K562 (cell line): Measurements from ENCODE around the gene SNX25. TPM values are rescaled to one million over a fixed set of nuclear protein-coding genes. Genes with fewer than 3 reads are reported as not detected.

Experiments used
- ATAC-seq: fragments of 200-7000 bp; cut with Tn5 transposase; 3 replicates; pipeline ENCODE4 v1.9.1; 2020; ENCODE audit warnings: moderate library complexity
- BruUV-seq: library from RNA; stranded (reverse); fragments of 400-500 nt; replicated peaks from 2 replicates; lab custom pipeline; 2021; lab: Mats Ljungman, UMichigan
- CTCF ChIA-PET: fragments of 300-600 bp; formaldehyde crosslinking; extraction: SDS; loops from one replicate; lab custom pipeline; 2021; ENCODE audit warnings: low intra/inter-chr PET ratio; lab: Yijun Ruan, JAX
- POLR2A ChIA-PET: fragments of 300-600, 350-650 bp; sonication (Branson Sonifier 250); formaldehyde crosslinking; extraction: SDS; loops from one replicate; lab custom pipeline; 2021; ENCODE audit warnings: antibody characterized with exemption, inconsistent platforms; lab: Yijun Ruan, JAX
- DNase-seq, 4 experiments: peaks; one replicate each; pipeline versions ENCODE4 v3.0.0 to v3.0.0-alpha.2; 2011 to 2018; ENCODE audit warnings: low spot score in 3 of 4, mixed read lengths in 3 of 4; ENCODE audit errors: extremely low read depth in 1 of 4
- FAIRE-seq: peaks from 2 replicates; lab custom pipeline; 2011; peaks lifted over from hg19 to GRCh38; lab: Jason Lieb, UNC
- H2AFZ ChIP-seq: 2 replicates; pipeline ENCODE4 v1.6.0; 2011; ENCODE audit warnings: low read depth, low read length, control low read depth, inconsistent platforms
- H3K27ac ChIP-seq: fragments of 200-600 bp; 3 replicates; pipeline ENCODE4 v1.8.0; 2011; ENCODE audit warnings: low read depth, mild to moderate bottlenecking, control low read depth, inconsistent platforms, low read length, moderate library complexity, mixed read lengths; ENCODE audit errors: extremely low read depth
- H3K27me3 ChIP-seq, 2 experiments: fragments of 300-600 bp in 1 of 2; 2 replicates in 1 of 2; 3 replicates in 1 of 2; pipeline versions ENCODE4 v1.6.0 to v1.8.0; 2011; ENCODE audit warnings: inconsistent platforms in 2 of 2, low read length in 2 of 2, mild to moderate bottlenecking in 1 of 2, mixed read lengths in 1 of 2, moderate library complexity in 1 of 2; ENCODE audit not compliant: control insufficient read depth in 2 of 2, insufficient read depth in 2 of 2
- H3K36me3 ChIP-seq: fragments of 300-600 bp; 3 replicates; pipeline ENCODE4 v1.8.0; 2011; ENCODE audit warnings: mild to moderate bottlenecking, low read length, inconsistent platforms; ENCODE audit not compliant: control insufficient read depth, insufficient read depth
- H3K4me1 ChIP-seq, 2 experiments: fragments of 200-600 bp in 1 of 2; replicated peaks in 1 of 2; 2 replicates in 1 of 2; 3 replicates in 1 of 2; pipeline versions ENCODE4 v1.5.1 to v1.8.0; 2011; ENCODE audit warnings: inconsistent platforms in 2 of 2, low read length in 2 of 2, mild to moderate bottlenecking in 1 of 2, mixed read lengths in 1 of 2, moderate library complexity in 1 of 2; ENCODE audit not compliant: control insufficient read depth in 2 of 2, insufficient read depth in 2 of 2
- H3K4me2 ChIP-seq: 2 replicates; pipeline ENCODE4 v1.6.1; 2011; ENCODE audit warnings: low read length, control low read depth, inconsistent platforms, mixed read lengths; ENCODE audit not compliant: insufficient read depth
- H3K4me3 ChIP-seq: fragments of 200-600 bp; sonication (generic), shearing (Covaris generic); 2 replicates; pipeline ENCODE4 v1.5.1; 2016; ENCODE audit warnings: control low read depth, inconsistent platforms
- H3K79me2 ChIP-seq: fragments of 200-600 bp; 3 replicates; pipeline ENCODE4 v1.8.0; 2011; ENCODE audit warnings: low read length, inconsistent platforms; ENCODE audit not compliant: control insufficient read depth, insufficient read depth
- H3K9ac ChIP-seq, 2 experiments: 2 replicates each; pipeline versions ENCODE4 v1.6.0 to v1.6.1; 2011; ENCODE audit warnings: low read depth in 2 of 2, low read length in 2 of 2, control low read depth in 1 of 2, inconsistent platforms in 1 of 2, mild to moderate bottlenecking in 1 of 2, mixed read lengths in 1 of 2; ENCODE audit not compliant: insufficient read depth in 1 of 2
- H3K9me1 ChIP-seq: one replicate; pipeline ENCODE4 v1.6.0; 2011; ENCODE audit warnings: inconsistent platforms, mild to moderate bottlenecking, low read length, moderate library complexity; ENCODE audit not compliant: control insufficient read depth, insufficient read depth
- H3K9me3 ChIP-seq: replicated peaks from 2 replicates; pipeline ENCODE4 v1.5.1; 2011; ENCODE audit warnings: low read depth, low read length, inconsistent platforms; ENCODE audit not compliant: control insufficient read depth, insufficient read depth
- H4K20me1 ChIP-seq: replicated peaks from 2 replicates; pipeline ENCODE4 v1.6.1; 2011; ENCODE audit warnings: low read length, inconsistent platforms, mixed read lengths; ENCODE audit not compliant: control insufficient read depth, insufficient read depth
- CEBPG ChIP-seq, 3 experiments: fragments of 200-800 bp in 1 of 3; sonication (Bioruptor generic) in 1 of 3; sonication (generic) in 1 of 3; formaldehyde crosslinking in 1 of 3; IDR thresholded peaks in 2 of 3; conservative IDR thresholded peaks in 1 of 3; 2 replicates each; pipeline versions ENCODE4 v1.6.1 to v1.8.0; 2016 to 2022; ENCODE audit warnings: missing compliant biosample characterization in 2 of 3, missing genetic modification characterization in 2 of 3, mild to moderate bottlenecking in 1 of 3, missing genetic modification reagents in 1 of 3
- DIDO1 ChIP-seq: fragments of 450-650 bp; IDR thresholded peaks from 2 replicates; pipeline ENCODE4 v1.6.1; 2016; ENCODE audit warnings: low read depth, missing biosample characterization, missing genetic modification characterization
- ELF1 ChIP-seq: fragments of 200-800 bp; sonication (Bioruptor generic); IDR thresholded peaks from 2 replicates; pipeline ENCODE4 v1.6.1; 2016; ENCODE audit warnings: missing genetic modification characterization, missing compliant biosample characterization
- FOSL1 ChIP-seq: fragments of 200-800 bp; sonication (Bioruptor generic); conservative IDR thresholded peaks from 2 replicates; pipeline ENCODE4 v1.6.1; 2016; ENCODE audit warnings: missing genetic modification characterization, missing compliant biosample characterization
- KDM1A ChIP-seq, 2 experiments: fragments of 450-650 bp; IDR thresholded peaks; 2 replicates each; pipeline ENCODE4 v1.6.1; 2016; ENCODE audit warnings: mild to moderate bottlenecking in 2 of 2
- MEIS2 ChIP-seq: fragments of 450-650 bp; IDR thresholded peaks from 2 replicates; pipeline ENCODE4 v1.6.1; 2014; ENCODE audit warnings: mild to moderate bottlenecking; ENCODE audit not compliant: partially characterized antibody
- STAG1 ChIP-seq: sonication (generic); formaldehyde crosslinking; IDR thresholded peaks from 2 replicates; pipeline ENCODE4 v1.5.0; 2020; ENCODE audit warnings: missing genetic modification reagents, borderline replicate concordance
- ZNF274 ChIP-seq: IDR thresholded peaks from 2 replicates; pipeline ENCODE4 v1.6.1; 2011; ENCODE audit warnings: low read depth, mild to moderate bottlenecking, low read length, moderate library complexity, borderline replicate concordance
- WGBS: fragments of 100-300 bp; shearing (Covaris generic); methylation state at CpG from one replicate; pipeline ENCODE4 v1.1.6; 2016; ENCODE audit warnings: low coverage, mixed read lengths; ENCODE audit not compliant: insufficient coverage; ENCODE audit errors: missing lambda C conversion rate; 5-methylcytosine and 5-hydroxymethylcytosine counted together
- in situ Hi-C: fragments of 300-500 bp; cut with MboI; formaldehyde crosslinking; loops from 4 replicates; pipeline ENCODE4 v1.15.0; 2018; ENCODE audit warnings: inconsistent platforms, mixed read lengths
- intact Hi-C: fragments of 100-400 bp; cut with micrococcal nuclease; formaldehyde crosslinking; loops from 2 replicates; pipeline ENCODE4 v1.14.2; 2022
- polyA plus RNA-seq, 8 experiments: library from polyadenylated mRNA; depleted of rRNA in 4 of 8; stranded (reverse) in 5 of 8; unstranded in 3 of 8; fragments of >200 nt; fragmentation: Nextera tagmentation in 2 of 8; fragmentation: Illumina TruSeq in 1 of 8; extraction: Ambion mirVana in 2 of 8; extraction: Trizol in 1 of 8; gene quantifications; 2 replicates each; pipeline versions ENCODE4 v1.2.1 to v1.2.3, GENCODE V29; 2011 to 2014; ENCODE audit warnings: inconsistent platforms in 1 of 8, missing spikeins in 1 of 8
- total RNA-seq, 7 experiments: library from RNA; depleted of rRNA in 6 of 7; stranded (reverse); fragments of >200 nt in 6 of 7; fragmentation: Illumina TruSeq in 2 of 7; extraction: Trizol in 2 of 7; gene quantifications; 2 replicates each; pipeline versions ENCODE4 v1.2.1 to v1.2.3, GENCODE V29; 2011 to 2021; ENCODE audit warnings: low replicate concordance in 1 of 7
- TF ChIP-seq, protein P1 (sequence below), 2 experiments: fragments of 450-650 bp in 1 of 2; sonication (generic) in 1 of 2; formaldehyde crosslinking in 1 of 2; IDR thresholded peaks in 1 of 2; conservative IDR thresholded peaks in 1 of 2; 2 replicates each; pipeline versions ENCODE4 v1.6.1 to v1.8.1; 2016 to 2023; ENCODE audit warnings: mild to moderate bottlenecking in 2 of 2, moderate library complexity in 2 of 2, inconsistent platforms in 1 of 2, missing genetic modification reagents in 1 of 2
- TF ChIP-seq, protein P2 (sequence below), 2 experiments: IDR thresholded peaks in 1 of 2; conservative IDR thresholded peaks in 1 of 2; 2 replicates each; pipeline ENCODE4 v1.6.1; 2016; ENCODE audit warnings: low read depth in 2 of 2, mild to moderate bottlenecking in 1 of 2, missing compliant biosample characterization in 1 of 2, missing genetic modification characterization in 1 of 2, moderate library complexity in 1 of 2
- TF ChIP-seq, protein P3 (sequence below): fragments of 250-450 bp; sonication (Bioruptor Pico); IDR thresholded peaks from 2 replicates; pipeline ENCODE4 v1.4.0; 2020; ENCODE audit warnings: mild to moderate bottlenecking, moderate library complexity, borderline replicate concordance

Gene SNX25
- total and polyA plus RNA-seq, 9 of the 15 experiments (the other 6 are each of a cell fraction or from before 2014, with no cell fraction given): 2.5 to 23.4 (median 13.3) TPM

DNA sequence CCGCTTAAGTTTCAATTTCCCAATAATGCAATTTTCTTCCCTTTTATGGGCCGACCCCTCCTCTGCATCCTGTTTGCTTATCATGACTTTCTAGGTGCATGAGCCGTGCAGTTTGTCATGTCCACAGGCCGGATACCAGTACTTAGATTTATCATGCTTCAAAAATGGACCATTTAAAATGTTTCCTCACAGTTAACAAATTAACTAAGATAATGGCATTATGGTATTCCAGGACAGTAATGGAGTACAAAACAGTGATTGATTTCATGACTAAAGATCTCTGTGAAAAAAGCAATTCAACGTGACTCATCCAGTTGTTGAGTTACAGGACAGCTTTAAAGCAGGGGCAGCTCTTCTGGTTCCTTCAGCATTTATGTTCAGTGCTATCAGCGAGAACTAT is 23.0 kb downstream of the SNX25 start:
- TF ChIP-seq STAG1 (CRISPR knock-in tag) (no peak), MEIS2 (peak; percentile 10), DIDO1 (tag) (no peak), FOSL1 (peak; percentile 40; the same call in 1 of the 2 replicates), ZNF274 (no peak), KDM1A (IDR thresholded peaks at IDR 0.05) (0 out of 4 replicates have a peak, but pooled peaks of 1 of the 2 experiments have one; percentile 42), CEBPG (CRISPR knock-in tag; IDR thresholded peaks at IDR 0.05) (no peak), CEBPG (tag; conservative IDR thresholded peaks at IDR 0.05 in 1 of 2, IDR thresholded peaks at IDR 0.05 in 1 of 2) (0 out of 4 replicates have a peak, but pooled peaks of 1 of the 2 experiments have one; percentile 17), ELF1 (no peak)
- TF ChIP-seq, protein P1, sequence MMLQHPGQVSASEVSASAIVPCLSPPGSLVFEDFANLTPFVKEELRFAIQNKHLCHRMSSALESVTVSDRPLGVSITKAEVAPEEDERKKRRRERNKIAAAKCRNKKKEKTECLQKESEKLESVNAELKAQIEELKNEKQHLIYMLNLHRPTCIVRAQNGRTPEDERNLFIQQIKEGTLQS (IDR thresholded peaks at IDR 0.05): peak; percentile 32; the same call in 1 of the 2 replicates
- TF ChIP-seq, protein P1 (CRISPR knock-in tag; conservative IDR thresholded peaks at IDR 0.05): no peak
- TF ChIP-seq, protein P2, sequence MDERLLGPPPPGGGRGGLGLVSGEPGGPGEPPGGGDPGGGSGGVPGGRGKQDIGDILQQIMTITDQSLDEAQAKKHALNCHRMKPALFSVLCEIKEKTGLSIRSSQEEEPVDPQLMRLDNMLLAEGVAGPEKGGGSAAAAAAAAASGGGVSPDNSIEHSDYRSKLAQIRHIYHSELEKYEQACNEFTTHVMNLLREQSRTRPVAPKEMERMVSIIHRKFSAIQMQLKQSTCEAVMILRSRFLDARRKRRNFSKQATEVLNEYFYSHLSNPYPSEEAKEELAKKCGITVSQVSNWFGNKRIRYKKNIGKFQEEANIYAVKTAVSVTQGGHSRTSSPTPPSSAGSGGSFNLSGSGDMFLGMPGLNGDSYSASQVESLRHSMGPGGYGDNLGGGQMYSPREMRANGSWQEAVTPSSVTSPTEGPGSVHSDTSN (CRISPR knock-in tag; IDR thresholded peaks at IDR 0.05; ENCODE audit: low read depth): no peak
- TF ChIP-seq, protein P2 (tag; conservative IDR thresholded peaks at IDR 0.05; ENCODE audit: low read depth): 0 out of 2 replicates have a peak, but pooled peaks have one; percentile 36
- TF ChIP-seq, protein P3, sequence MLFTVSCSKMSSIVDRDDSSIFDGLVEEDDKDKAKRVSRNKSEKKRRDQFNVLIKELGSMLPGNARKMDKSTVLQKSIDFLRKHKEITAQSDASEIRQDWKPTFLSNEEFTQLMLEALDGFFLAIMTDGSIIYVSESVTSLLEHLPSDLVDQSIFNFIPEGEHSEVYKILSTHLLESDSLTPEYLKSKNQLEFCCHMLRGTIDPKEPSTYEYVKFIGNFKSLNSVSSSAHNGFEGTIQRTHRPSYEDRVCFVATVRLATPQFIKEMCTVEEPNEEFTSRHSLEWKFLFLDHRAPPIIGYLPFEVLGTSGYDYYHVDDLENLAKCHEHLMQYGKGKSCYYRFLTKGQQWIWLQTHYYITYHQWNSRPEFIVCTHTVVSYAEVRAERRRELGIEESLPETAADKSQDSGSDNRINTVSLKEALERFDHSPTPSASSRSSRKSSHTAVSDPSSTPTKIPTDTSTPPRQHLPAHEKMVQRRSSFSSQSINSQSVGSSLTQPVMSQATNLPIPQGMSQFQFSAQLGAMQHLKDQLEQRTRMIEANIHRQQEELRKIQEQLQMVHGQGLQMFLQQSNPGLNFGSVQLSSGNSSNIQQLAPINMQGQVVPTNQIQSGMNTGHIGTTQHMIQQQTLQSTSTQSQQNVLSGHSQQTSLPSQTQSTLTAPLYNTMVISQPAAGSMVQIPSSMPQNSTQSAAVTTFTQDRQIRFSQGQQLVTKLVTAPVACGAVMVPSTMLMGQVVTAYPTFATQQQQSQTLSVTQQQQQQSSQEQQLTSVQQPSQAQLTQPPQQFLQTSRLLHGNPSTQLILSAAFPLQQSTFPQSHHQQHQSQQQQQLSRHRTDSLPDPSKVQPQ (CRISPR knock-in tag): no peak
- no peaks in the 10 kb centered on the region for H3K27me3 ChIP-seq
- 0 out of 2 replicates have a peak, but pooled peaks cover 5% of the 10 kb centered on the region for H4K20me1 ChIP-seq
- in situ Hi-C loops: no loop called here
- no peak overlapping the region for H3K9ac ChIP-seq
- no peak overlapping the region for H3K4me2 ChIP-seq
- H3K27ac ChIP-seq: no peak overlapping the region
- no TSS peak for BruUV-seq
- no peak for DNase-seq
- ChIA-PET CTCF (no interaction called here), POLR2A (no interaction called here)
- H3K36me3 ChIP-seq: no peaks in the 10 kb centered on the region
- no peaks in the 10 kb centered on the region for H3K9me3 ChIP-seq
- no peak overlapping the region for H2AFZ ChIP-seq
- peaks cover 3% of the 10 kb centered on the region for H3K79me2 ChIP-seq
- WGBS: 50% methylated on average over 6 of the region's 6 CpGs
- peaks cover 7 to 8% of the 10 kb centered on the region in 2 experiments for H3K4me1 ChIP-seq
- H3K9me1 ChIP-seq: no peaks in the 10 kb centered on the region
- ATAC-seq: no peak
- intact Hi-C loops: no loop called here
- no peak overlapping the region for H3K4me3 ChIP-seq
- peak; percentile 42 for FAIRE-seq
